Left lung (tissue), 10 donors: ENCODE data around the gene CACNA1H. TPM values are rescaled to one million over a fixed set of nuclear protein-coding genes. Genes with fewer than 3 reads are reported as not detected.

Experiments
- ATAC-seq: fragments of 200-7000 bp; cut with Tn5 transposase; one replicate; pipeline ENCODE4 v1.9.1; 2020; ENCODE audit warnings: moderate library complexity
- DNase-seq, 4 donors: peaks; one replicate each; pipeline ENCODE4 v3.0.0-alpha.2; 2013 to 2020
- H3K27ac ChIP-seq, 2 donors: fragments of 200-600 bp; sonication (generic) in 1 of 2; one replicate each; pipeline versions ENCODE4 v1.5.0 to v1.8.0; 2020 to 2021
- H3K27me3 ChIP-seq, 2 donors: fragments of 200-600 bp; sonication (generic) in 1 of 2; one replicate each; pipeline versions ENCODE4 v1.5.0 to v1.8.0; 2020 to 2021
- H3K36me3 ChIP-seq, 2 donors: fragments of 200-600 bp; sonication (generic) in 1 of 2; one replicate each; pipeline versions ENCODE4 v1.5.0 to v1.8.0; 2020 to 2021
- H3K4me1 ChIP-seq, 2 donors: fragments of 200-600 bp; one replicate each; pipeline ENCODE4 v1.8.0; 2021
- H3K4me3 ChIP-seq, 2 donors: fragments of 200-600 bp; sonication (generic) in 1 of 2; one replicate each; pipeline versions ENCODE4 v1.5.0 to v1.8.0; 2020 to 2021; ENCODE audit warnings: mild to moderate bottlenecking in 1 of 2
- H3K9me3 ChIP-seq, 2 donors: fragments of 200-600 bp; sonication (generic) in 1 of 2; one replicate each; pipeline versions ENCODE4 v1.5.0 to v1.8.0; 2020 to 2021
- intact Hi-C, 2 donors: fragments of 100-400 bp; cut with DNase I; formaldehyde crosslinking; loops; one replicate each; pipeline versions ENCODE4 v1.11.2 to v1.14.2; 2022
- polyA plus RNA-seq, 6 donors: library from polyadenylated mRNA; unstranded; fragments of 120-200 nt; gene quantifications; one replicate each; pipeline ENCODE4 v1.2.1, GENCODE V29; 2013; ENCODE audit not compliant: insufficient read length in 6 of 6
- total RNA-seq, 2 donors: library from RNA; stranded (reverse); fragmentation: NEBNext Ultra II Directional; extraction: Animal tissue kit (Norgen Biotek cat#: 25700); gene quantifications; one replicate each; pipeline ENCODE4 v1.2.1, GENCODE V29; 2021
- TF ChIP-seq, protein P1 (sequence below), 2 donors: fragments of 200-600 bp; sonication (generic) in 1 of 2; IDR thresholded peaks; one replicate each; pipeline versions ENCODE4 v1.5.0 to v1.8.0; 2021; ENCODE audit warnings: antibody characterized with exemption in 2 of 2
- donor health status: DM: no; HTN: yes; CAD: no.
- donor health status: DM: no; HTN: no; CAD: no.

Gene CACNA1H
- total and polyA plus RNA-seq, 8 donors = 3.4 to 14.0 (median 7.1) TPM

DNA sequence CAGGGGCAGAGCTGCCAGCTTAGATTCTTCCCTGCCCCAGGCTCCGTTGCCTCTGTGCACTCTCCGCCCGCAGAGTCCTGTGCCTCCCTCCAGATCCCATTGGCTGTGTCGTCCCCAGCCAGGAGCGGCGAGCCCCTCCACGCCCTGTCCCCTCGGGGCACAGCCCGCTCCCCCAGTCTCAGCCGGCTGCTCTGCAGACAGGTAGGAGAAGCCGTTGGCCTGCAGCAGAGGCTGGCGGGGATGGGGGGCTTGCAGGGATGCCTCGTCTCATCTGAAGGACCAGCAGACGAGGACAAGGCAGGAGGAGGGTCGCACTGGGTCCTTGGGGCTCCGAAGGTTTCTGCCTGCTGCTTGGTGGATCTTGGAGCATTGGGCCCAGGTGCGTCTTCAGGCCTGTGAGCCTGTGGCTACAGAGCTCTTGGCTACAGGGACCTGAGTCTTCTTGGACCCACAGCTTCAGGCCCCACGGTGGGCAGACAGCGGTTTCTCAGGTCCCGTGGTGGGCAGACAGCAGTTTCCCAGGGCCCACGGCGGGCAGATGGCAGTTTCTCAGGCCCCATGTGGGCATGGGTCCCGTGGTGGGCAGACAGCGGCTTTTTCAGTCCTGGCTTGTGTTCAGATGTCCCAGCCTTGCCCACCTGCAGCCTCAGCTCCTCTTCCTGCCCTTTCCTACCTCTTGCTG lies 66.2 kb downstream of the CACNA1H start:
- H3K36me3 ChIP-seq = no peaks in the 10 kb centered on the region
- TF ChIP-seq, protein P1, sequence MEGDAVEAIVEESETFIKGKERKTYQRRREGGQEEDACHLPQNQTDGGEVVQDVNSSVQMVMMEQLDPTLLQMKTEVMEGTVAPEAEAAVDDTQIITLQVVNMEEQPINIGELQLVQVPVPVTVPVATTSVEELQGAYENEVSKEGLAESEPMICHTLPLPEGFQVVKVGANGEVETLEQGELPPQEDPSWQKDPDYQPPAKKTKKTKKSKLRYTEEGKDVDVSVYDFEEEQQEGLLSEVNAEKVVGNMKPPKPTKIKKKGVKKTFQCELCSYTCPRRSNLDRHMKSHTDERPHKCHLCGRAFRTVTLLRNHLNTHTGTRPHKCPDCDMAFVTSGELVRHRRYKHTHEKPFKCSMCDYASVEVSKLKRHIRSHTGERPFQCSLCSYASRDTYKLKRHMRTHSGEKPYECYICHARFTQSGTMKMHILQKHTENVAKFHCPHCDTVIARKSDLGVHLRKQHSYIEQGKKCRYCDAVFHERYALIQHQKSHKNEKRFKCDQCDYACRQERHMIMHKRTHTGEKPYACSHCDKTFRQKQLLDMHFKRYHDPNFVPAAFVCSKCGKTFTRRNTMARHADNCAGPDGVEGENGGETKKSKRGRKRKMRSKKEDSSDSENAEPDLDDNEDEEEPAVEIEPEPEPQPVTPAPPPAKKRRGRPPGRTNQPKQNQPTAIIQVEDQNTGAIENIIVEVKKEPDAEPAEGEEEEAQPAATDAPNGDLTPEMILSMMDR (IDR thresholded peaks at IDR 0.05) = no peak
- intact Hi-C loops = no loop called here
- peaks cover 0 to 38% of the 10 kb centered on the region in 2 donors for H3K27me3 ChIP-seq
- ATAC-seq = no peak
- H3K4me3 ChIP-seq = no peak overlapping the region
- no peaks in the 10 kb centered on the region for H3K4me1 ChIP-seq
- H3K9me3 ChIP-seq = no peaks in the 10 kb centered on the region
- no peak overlapping the region for H3K27ac ChIP-seq
- DNase-seq = no peak

DNA sequence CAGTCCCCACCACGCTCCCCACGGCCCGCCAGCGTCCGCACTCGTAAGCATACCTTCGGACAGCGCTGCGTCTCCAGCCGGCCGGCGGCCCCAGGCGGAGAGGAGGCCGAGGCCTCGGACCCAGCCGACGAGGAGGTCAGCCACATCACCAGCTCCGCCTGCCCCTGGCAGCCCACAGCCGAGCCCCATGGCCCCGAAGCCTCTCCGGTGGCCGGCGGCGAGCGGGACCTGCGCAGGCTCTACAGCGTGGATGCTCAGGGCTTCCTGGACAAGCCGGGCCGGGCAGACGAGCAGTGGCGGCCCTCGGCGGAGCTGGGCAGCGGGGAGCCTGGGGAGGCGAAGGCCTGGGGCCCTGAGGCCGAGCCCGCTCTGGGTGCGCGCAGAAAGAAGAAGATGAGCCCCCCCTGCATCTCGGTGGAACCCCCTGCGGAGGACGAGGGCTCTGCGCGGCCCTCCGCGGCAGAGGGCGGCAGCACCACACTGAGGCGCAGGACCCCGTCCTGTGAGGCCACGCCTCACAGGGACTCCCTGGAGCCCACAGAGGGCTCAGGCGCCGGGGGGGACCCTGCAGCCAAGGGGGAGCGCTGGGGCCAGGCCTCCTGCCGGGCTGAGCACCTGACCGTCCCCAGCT lies 67.3 kb downstream of the CACNA1H start:
- no peaks in the 10 kb centered on the region for H3K36me3 ChIP-seq
- no peaks in the 10 kb centered on the region for H3K9me3 ChIP-seq
- H3K4me3 ChIP-seq = no peak overlapping the region
- DNase-seq = no peak
- no peak for ATAC-seq
- peaks cover 0 to 42% of the 10 kb centered on the region in 2 donors for H3K27me3 ChIP-seq
- intact Hi-C loops = no loop called here
- no peak overlapping the region for H3K27ac ChIP-seq
- no peaks in the 10 kb centered on the region for H3K4me1 ChIP-seq
- TF ChIP-seq, protein P1 (IDR thresholded peaks at IDR 0.05) = no peak

DNA sequence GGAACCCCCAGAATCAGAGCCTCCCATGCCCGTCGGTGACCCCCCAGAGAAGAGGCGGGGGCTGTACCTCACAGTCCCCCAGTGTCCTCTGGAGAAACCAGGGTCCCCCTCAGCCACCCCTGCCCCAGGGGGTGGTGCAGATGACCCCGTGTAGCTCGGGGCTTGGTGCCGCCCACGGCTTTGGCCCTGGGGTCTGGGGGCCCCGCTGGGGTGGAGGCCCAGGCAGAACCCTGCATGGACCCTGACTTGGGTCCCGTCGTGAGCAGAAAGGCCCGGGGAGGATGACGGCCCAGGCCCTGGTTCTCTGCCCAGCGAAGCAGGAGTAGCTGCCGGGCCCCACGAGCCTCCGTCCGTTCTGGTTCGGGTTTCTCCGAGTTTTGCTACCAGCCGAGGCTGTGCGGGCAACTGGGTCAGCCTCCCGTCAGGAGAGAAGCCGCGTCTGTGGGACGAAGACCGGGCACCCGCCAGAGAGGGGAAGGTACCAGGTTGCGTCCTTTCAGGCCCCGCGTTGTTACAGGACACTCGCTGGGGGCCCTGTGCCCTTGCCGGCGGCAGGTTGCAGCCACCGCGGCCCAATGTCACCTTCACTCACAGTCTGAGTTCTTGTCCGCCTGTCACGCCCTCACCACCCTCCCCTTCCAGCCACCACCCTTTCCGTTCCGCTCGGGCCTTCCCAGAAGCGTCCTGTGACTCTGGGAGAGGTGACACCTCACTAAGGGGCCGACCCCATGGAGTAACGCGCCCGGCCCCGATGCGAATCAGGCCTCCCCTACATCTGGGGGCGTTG lies 68.1 kb downstream of the CACNA1H start:
- Histone ChIP-seq H3K9me3 (no peaks in the 10 kb centered on the region), H3K27me3 (peaks cover 0 to 41% of the 10 kb centered on the region in 2 donors), H3K27ac (no peak overlapping the region), H3K36me3 (no peaks in the 10 kb centered on the region), H3K4me1 (no peaks in the 10 kb centered on the region), H3K4me3 (no peak overlapping the region)
- TF ChIP-seq, protein P1 (IDR thresholded peaks at IDR 0.05) = no peak
- ATAC-seq (no peak), DNase-seq (no peak)
- intact Hi-C loops = no loop called here

DNA sequence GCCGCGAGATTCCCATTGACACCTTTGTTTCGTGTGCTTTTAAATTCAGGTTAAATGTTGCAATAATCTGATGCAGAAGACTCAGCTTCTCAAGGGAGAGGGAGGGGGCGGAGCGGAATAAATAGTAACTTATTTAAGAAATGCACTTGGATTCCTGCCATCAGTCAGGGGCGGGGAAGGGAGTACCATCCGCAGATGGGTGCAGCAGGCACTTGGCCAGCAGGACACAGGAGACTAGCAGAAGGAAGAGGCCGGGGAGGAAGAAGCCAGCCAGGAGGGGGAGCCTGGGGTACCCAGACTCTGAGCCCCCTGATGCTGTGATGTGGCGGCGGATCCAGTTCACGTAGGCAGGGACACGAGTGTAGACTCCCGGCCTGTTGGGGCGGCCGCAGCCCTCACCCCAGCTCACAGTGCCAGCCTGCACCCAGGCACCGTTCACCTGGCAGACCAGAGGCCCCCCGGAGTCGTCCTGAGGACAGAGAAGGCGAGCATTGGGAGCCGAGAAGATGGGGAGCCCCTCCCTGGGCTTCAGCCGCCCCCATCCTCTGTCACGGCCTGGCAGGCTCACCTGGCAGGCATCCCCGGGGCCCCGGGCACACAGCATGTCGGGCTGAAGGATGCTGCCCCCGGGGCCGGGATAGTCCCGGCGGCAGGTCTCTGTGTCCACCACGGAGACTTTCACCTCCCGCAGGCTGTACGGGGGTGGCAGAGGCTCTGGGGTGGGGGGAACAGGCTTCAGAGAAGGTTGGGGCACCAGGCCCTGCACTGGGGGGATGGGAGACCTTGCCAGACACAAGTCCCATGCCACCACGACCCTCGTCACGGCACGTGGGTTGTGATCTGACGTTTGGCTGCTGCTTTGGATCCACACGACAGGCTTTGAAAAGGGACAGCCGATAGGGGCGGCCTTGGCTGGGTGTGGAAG lies 69.0 kb downstream of the CACNA1H start:
- H3K27me3 ChIP-seq = peaks cover 0 to 44% of the 10 kb centered on the region in 2 donors
- no peak overlapping the region for H3K4me3 ChIP-seq
- TF ChIP-seq, protein P1 (IDR thresholded peaks at IDR 0.05) = no peak
- no peaks in the 10 kb centered on the region for H3K4me1 ChIP-seq
- H3K27ac ChIP-seq = no peak overlapping the region
- H3K9me3 ChIP-seq = no peaks in the 10 kb centered on the region
- ATAC-seq = no peak
- DNase-seq = no peak
- intact Hi-C loops = no loop called here
- H3K36me3 ChIP-seq = no peaks in the 10 kb centered on the region
